Stomach (tissue), 9 donors: ENCODE measurements around the gene RGMA. TPM values are rescaled to one million over a fixed set of nuclear protein-coding genes. Genes with fewer than 3 reads are reported as not detected.

Experiments
- DNase-seq, 2 donors: peaks; one replicate each; pipeline versions ENCODE4 v3.0.0 to v3.0.0-alpha.2; 2013 to 2019
- H3K27ac ChIP-seq, 5 donors: fragments of 200-600 bp in 4 of 5; sonication (generic) in 4 of 5; one replicate each; pipeline ENCODE4 v1.5.1; 2013 to 2019; ENCODE audit warnings: mild to moderate bottlenecking in 1 of 5, moderate library complexity in 1 of 5
- H3K27me3 ChIP-seq, 3 donors: fragments of 200-600 bp; sonication (generic); one replicate each; pipeline ENCODE4 v1.5.1; 2017 to 2019; ENCODE audit warnings: mixed run types in 1 of 3
- H3K36me3 ChIP-seq, 4 donors: fragments of 200-600 bp; sonication (generic); 1 replicate in 3 of 4; 2 replicates in 1 of 4; pipeline ENCODE4 v1.5.1; 2016 to 2019
- H3K4me1 ChIP-seq, 4 donors: fragments of 200-600 bp; sonication (generic); one replicate each; pipeline ENCODE4 v1.5.1; 2016 to 2019
- H3K4me3 ChIP-seq, 4 donors: fragments of 200-600 bp; sonication (generic) in 3 of 4; one replicate each; pipeline ENCODE4 v1.5.1; 2016 to 2019; ENCODE audit warnings: mild to moderate bottlenecking in 1 of 4
- H3K9me3 ChIP-seq, 4 donors: fragments of 200-600 bp; sonication (generic); one replicate each; pipeline ENCODE4 v1.5.1; 2016 to 2019
- EP300 ChIP-seq: sonication (generic); formaldehyde crosslinking; IDR thresholded peaks from one replicate; pipeline ENCODE4 v1.6.1; 2017; ENCODE audit warnings: antibody characterized with exemption
- POLR2A ChIP-seq, 4 donors: fragments of 450-650 bp; IDR thresholded peaks; one replicate each; pipeline ENCODE4 v1.6.1; 2016; ENCODE audit warnings: antibody characterized with exemption in 4 of 4, control low read depth in 2 of 4, mild to moderate bottlenecking in 1 of 4, moderate library complexity in 1 of 4
- POLR2AphosphoS5 ChIP-seq, 3 donors: sonication (generic); formaldehyde crosslinking; IDR thresholded peaks; one replicate each; pipeline ENCODE4 v1.6.1; 2016; ENCODE audit warnings: antibody characterized with exemption in 3 of 3
- WGBS, 5 donors: extraction: QIAGEN DNeasy Blood & Tissue Kit in 3 of 5; methylation state at CpG; one replicate each; pipeline versions ENCODE4 v1.1.5 to v1.1.7; 2013 to 2018; 5-methylcytosine and 5-hydroxymethylcytosine counted together
- intact Hi-C: fragments of 100-400 bp; cut with DNase I; formaldehyde crosslinking; loops from one replicate; pipeline ENCODE4 v1.15.1; 2023; ENCODE audit warnings: low total_unique reads
- polyA plus RNA-seq, 3 donors: library from polyadenylated mRNA; stranded (reverse); fragments of 200-250 nt; gene quantifications; one replicate each; pipeline ENCODE4 v1.2.3, GENCODE V29; 2013
- total RNA-seq, 5 donors: library from RNA; depleted of rRNA; stranded (reverse); fragments of >200 nt; gene quantifications; one replicate each; pipeline versions ENCODE4 v1.1.0 to v1.2.3, GENCODE V29; 2014 to 2016
- TF ChIP-seq, protein P1 (sequence below), 7 experiments: fragments of 450-650 bp in 4 of 7; fragments of 200-600 bp in 3 of 7; sonication (generic) in 3 of 7; IDR thresholded peaks; one replicate each; pipeline ENCODE4 v1.5.1; 2016 to 2019; ENCODE audit warnings: antibody characterized with exemption in 7 of 7, control low read depth in 2 of 7, mild to moderate bottlenecking in 1 of 7
- donor health status: healthy with polysubstance abuse.
- donor health status: Bipolar disorder and iron deficiency.
- donor health status: healthy.

RGMA gene
- total and polyA plus RNA-seq, 8 donors, result 1.7 to 64.2 (median 16.1) TPM

DNA sequence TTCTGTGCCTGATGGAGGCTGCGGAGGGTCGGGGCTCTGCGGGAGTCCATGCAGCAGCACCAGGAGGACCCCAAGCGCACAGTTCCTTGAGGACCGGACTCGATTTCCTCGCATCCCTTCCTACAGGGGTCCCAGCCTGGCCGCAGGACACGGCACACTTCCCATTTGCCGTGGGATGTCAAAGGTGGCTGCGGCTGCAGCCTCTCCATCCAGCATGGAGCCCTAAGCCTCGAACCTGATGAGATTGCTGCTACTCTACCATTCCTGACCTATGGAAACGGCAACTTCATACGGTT, 40.6 kb downstream of the RGMA start:
- peak overlapping the region in 3 of 5 donors; percentile 37 to 64 (median 39) for H3K27ac ChIP-seq
- peaks cover 0 to 63% (median 23%) of the 10 kb centered on the region in 4 donors for H3K4me1 ChIP-seq
- no peak for DNase-seq
- no peak overlapping the region for H3K4me3 ChIP-seq
- WGBS, 5 donors, result 81 to 96% (median 94%) methylated on average over 4 to 14 of the region's 14 CpGs
- H3K27me3 ChIP-seq, result peaks cover 0 to 10% (median 3%) of the 10 kb centered on the region in 3 donors
- intact Hi-C loops, result no loop called here
- peaks cover 0 to 9% (median 7%) of the 10 kb centered on the region in 4 donors for H3K9me3 ChIP-seq
- TF ChIP-seq EP300 (no peak), POLR2A (IDR thresholded peaks at IDR 0.05) (no peak), POLR2AphosphoS5 (IDR thresholded peaks at IDR 0.05) (no peak)
- TF ChIP-seq, protein P1, sequence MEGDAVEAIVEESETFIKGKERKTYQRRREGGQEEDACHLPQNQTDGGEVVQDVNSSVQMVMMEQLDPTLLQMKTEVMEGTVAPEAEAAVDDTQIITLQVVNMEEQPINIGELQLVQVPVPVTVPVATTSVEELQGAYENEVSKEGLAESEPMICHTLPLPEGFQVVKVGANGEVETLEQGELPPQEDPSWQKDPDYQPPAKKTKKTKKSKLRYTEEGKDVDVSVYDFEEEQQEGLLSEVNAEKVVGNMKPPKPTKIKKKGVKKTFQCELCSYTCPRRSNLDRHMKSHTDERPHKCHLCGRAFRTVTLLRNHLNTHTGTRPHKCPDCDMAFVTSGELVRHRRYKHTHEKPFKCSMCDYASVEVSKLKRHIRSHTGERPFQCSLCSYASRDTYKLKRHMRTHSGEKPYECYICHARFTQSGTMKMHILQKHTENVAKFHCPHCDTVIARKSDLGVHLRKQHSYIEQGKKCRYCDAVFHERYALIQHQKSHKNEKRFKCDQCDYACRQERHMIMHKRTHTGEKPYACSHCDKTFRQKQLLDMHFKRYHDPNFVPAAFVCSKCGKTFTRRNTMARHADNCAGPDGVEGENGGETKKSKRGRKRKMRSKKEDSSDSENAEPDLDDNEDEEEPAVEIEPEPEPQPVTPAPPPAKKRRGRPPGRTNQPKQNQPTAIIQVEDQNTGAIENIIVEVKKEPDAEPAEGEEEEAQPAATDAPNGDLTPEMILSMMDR (IDR thresholded peaks at IDR 0.05), result no peak
- H3K36me3 ChIP-seq, result peaks cover 17 to 95% (median 60%) of the 10 kb centered on the region in 4 donors

DNA sequence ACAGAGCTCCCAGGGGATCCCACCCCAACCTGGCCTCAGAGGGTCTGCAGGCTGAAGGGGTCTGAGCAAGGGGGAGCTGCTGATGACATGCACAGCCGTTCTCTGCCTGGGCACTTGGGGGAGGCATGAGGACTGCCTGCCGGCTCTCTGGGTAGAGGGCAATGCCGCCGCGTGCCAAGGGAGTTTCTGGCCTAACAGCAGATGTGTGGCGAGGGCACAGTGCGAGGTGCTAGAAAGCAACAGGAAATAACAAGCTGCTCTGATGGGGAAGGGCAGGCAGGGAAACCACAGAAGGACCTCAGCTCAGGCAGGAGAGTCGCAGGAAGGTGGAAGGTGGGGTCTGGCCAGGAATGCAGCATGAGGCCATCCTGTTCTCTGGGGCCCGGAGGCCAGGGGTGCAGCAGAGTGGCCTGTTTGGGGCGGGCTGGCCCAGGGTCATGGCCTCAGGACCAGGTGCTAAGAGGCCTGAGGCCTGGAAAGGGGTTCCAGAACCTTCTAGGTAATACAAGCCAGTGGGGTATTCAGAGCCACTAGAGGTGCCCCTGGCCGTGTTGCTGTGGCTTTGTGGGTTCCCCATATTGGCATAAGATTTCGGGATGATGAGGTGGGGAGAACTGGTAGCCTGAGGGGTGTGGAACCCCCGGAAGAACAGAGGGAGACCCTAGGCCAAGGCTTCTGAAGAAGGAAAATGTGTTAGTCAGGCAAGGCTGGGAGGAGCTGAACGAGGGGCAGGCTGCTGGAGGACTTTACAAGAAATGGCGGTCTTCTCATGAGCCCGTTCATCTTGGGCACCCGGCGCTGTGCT, 41.2 kb downstream of the RGMA start:
- Histone ChIP-seq H3K4me1 (peaks cover 0 to 57% (median 23%) of the 10 kb centered on the region in 4 donors), H3K27ac (peak overlapping the region in 2 of 5 donors; percentile 37 to 64), H3K4me3 (no peak overlapping the region), H3K36me3 (peaks cover 17 to 95% (median 62%) of the 10 kb centered on the region in 4 donors), H3K9me3 (peaks cover 0 to 9% (median 7%) of the 10 kb centered on the region in 4 donors), H3K27me3 (peaks cover 0 to 10% (median 3%) of the 10 kb centered on the region in 3 donors)
- no peak for TF ChIP-seq POLR2A (IDR thresholded peaks at IDR 0.05)
- TF ChIP-seq, protein P1 (IDR thresholded peaks at IDR 0.05), result no peak
- no peak for TF ChIP-seq POLR2AphosphoS5 (IDR thresholded peaks at IDR 0.05)
- no peak for TF ChIP-seq EP300
- DNase-seq, result no peak
- intact Hi-C loops, result no loop called here
- WGBS, 5 donors, result 51 to 81% (median 74%) methylated on average over 14 to 18 of the region's 18 CpGs

DNA sequence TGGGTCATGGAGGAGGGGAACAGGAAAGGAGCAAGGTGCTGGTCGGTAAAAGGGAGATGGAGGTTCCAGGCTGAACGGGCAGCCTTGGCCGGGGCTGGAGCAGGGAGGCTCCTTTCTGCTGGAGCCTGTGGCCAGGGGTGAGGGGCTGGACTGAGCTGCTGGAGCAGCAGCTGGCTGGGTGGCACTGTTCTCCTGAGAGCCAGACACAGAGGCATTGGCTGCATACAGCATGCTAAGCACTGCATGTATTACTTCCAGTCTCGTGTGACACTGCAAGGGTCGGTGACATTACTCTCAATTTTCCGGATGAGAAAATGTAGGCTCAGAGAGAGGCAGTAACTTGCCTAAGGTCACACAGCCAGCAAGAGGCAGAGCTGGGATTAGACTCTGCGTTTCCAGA, 42.3 kb downstream of the RGMA start:
- intact Hi-C loops, result no loop called here
- H3K36me3 ChIP-seq, result peaks cover 17 to 96% (median 57%) of the 10 kb centered on the region in 4 donors
- peaks cover 0 to 10% (median 0%) of the 10 kb centered on the region in 3 donors for H3K27me3 ChIP-seq
- WGBS, 5 donors, result 64 to 77% (median 71%) methylated on average over 6 to 7 of the region's 7 CpGs
- peaks cover 0 to 9% (median 7%) of the 10 kb centered on the region in 4 donors for H3K9me3 ChIP-seq
- no peak overlapping the region for H3K4me3 ChIP-seq
- TF ChIP-seq POLR2AphosphoS5 (IDR thresholded peaks at IDR 0.05) (no peak), POLR2A (IDR thresholded peaks at IDR 0.05) (no peak), EP300 (no peak)
- TF ChIP-seq, protein P1 (IDR thresholded peaks at IDR 0.05), result no peak
- peaks cover 0 to 48% (median 19%) of the 10 kb centered on the region in 4 donors for H3K4me1 ChIP-seq
- DNase-seq, result no peak
- H3K27ac ChIP-seq, result peak overlapping the region in 1 of 5 donors; percentile 64

DNA sequence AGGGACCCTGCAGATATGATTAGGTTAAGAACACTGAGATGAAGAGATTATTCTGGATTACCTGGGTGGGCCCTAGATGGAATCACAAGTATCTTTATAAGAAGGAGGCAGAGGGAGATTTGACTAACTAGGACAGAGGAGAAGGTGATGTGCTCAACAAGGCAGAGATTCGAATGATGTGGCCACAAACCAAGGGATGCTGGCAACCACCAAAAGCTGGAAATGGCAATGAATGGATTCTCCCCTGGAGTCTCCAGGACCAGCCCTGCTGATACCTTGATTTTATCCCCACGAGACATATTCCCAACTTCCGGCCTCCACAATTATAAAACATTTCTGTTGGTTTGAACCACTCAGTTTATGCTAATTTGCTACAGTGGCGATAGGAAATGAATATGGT, 42.9 kb downstream of the RGMA start:
- WGBS, 5 donors, result 93 to 96% (median 94%) methylated on average over 4 of the region's 4 CpGs
- H3K36me3 ChIP-seq, result peaks cover 17 to 90% (median 52%) of the 10 kb centered on the region in 4 donors
- no peak overlapping the region for H3K4me3 ChIP-seq
- H3K9me3 ChIP-seq, result peaks cover 0 to 9% (median 7%) of the 10 kb centered on the region in 4 donors
- TF ChIP-seq POLR2A (IDR thresholded peaks at IDR 0.05) (no peak), POLR2AphosphoS5 (IDR thresholded peaks at IDR 0.05) (no peak), EP300 (no peak)
- TF ChIP-seq, protein P1 (IDR thresholded peaks at IDR 0.05), result no peak
- DNase-seq, result no peak
- no peak overlapping the region for H3K27ac ChIP-seq
- intact Hi-C loops, result no loop called here
- H3K27me3 ChIP-seq, result peaks cover 0 to 10% (median 0%) of the 10 kb centered on the region in 3 donors
- peaks cover 0 to 42% (median 19%) of the 10 kb centered on the region in 4 donors for H3K4me1 ChIP-seq
